ENCODE results near the gene RHBDL3.

The RHBDL3 gene

DNA sequence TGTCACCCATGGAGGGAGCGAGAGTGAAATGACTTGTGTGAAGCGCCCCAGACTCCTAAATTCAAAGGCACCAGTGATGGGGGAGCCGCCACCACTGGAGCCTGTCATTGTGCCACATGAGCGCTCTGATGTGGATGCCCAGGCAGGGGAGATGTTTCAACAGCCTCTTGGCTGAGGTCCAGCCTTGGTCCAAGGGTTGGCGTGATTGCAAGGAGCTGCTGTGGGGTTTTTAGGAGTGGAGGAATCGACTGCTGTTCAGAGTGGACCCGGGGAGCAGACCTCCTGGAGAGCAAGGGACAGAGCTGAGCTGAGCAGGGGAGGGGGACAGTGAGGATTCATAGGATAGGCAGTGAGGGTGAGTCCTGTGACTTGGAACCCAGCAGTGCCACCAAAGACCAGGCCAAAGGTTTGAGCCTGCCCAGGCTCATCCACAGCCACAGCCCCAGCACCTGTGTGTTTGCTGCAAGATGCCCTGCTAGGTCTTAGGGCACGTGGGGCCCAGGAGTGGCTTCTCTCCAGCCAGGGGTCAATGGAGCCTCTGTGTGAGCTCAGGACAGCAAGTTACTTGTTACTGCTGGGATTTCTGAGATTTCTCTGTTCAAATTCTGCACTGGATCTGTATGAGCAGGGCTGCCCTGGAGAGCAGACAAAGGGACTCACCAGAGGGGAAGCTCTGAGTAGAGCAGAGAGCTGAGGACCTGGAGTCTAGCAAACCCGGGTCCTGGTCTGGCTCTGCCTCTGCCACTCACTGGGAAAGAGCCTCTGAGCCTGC is 20.3 kb downstream of the RHBDL3 start:
- Histone ChIP-seq H3K27ac (no peak overlapping the region), H3K4me1 (no peaks in the 10 kb centered on the region), H3K36me3 (ENCODE audit: control insufficient read depth, insufficient read depth, low read length) (no peaks in the 10 kb centered on the region), H2AFZ (no peak overlapping the region), H3K27me3 (ENCODE audit: control insufficient read depth, insufficient read depth, low read length) (no peaks in the 10 kb centered on the region), H3K9me3 (ENCODE audit: control insufficient read depth, low read length) (no peaks in the 10 kb centered on the region), H3K4me2 (ENCODE audit: low read length) (no peak overlapping the region), H3K9ac (no peak overlapping the region), H3K4me3 (ENCODE audit: low read depth, low read length) (no peak overlapping the region), H3K79me2 (no peaks in the 10 kb centered on the region)
- TF ChIP-seq, protein P1, sequence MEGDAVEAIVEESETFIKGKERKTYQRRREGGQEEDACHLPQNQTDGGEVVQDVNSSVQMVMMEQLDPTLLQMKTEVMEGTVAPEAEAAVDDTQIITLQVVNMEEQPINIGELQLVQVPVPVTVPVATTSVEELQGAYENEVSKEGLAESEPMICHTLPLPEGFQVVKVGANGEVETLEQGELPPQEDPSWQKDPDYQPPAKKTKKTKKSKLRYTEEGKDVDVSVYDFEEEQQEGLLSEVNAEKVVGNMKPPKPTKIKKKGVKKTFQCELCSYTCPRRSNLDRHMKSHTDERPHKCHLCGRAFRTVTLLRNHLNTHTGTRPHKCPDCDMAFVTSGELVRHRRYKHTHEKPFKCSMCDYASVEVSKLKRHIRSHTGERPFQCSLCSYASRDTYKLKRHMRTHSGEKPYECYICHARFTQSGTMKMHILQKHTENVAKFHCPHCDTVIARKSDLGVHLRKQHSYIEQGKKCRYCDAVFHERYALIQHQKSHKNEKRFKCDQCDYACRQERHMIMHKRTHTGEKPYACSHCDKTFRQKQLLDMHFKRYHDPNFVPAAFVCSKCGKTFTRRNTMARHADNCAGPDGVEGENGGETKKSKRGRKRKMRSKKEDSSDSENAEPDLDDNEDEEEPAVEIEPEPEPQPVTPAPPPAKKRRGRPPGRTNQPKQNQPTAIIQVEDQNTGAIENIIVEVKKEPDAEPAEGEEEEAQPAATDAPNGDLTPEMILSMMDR (IDR thresholded peaks at IDR 0.05), result no peak

DNA sequence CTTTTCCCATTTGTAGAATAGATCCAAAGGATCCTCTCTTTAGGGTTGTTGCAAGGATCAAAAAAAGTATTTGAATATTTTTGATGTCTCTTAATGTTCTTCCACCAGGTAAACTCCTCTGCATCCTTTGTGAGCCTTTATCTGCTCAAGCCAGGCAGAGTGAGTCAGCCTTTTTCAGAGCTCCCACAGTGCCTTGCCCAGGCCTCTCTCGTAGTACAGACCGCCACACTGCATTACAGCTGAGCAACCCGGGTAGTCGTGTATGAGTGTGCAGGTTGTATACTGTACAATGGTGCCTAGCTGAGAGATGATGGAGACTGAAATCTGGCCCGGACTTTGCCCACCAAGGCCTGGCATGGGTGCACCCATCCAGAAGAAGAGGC is 20.9 kb downstream of the RHBDL3 start:
- TF ChIP-seq, protein P1 (IDR thresholded peaks at IDR 0.05), result no peak
- Histone ChIP-seq H3K27ac (no peak overlapping the region), H3K9ac (no peak overlapping the region), H3K27me3 (ENCODE audit: control insufficient read depth, insufficient read depth, low read length) (no peaks in the 10 kb centered on the region), H2AFZ (no peak overlapping the region), H3K4me2 (ENCODE audit: low read length) (no peak overlapping the region), H3K4me1 (no peaks in the 10 kb centered on the region), H3K4me3 (ENCODE audit: low read depth, low read length) (no peak overlapping the region), H3K79me2 (no peaks in the 10 kb centered on the region), H3K9me3 (ENCODE audit: control insufficient read depth, low read length) (no peaks in the 10 kb centered on the region), H3K36me3 (ENCODE audit: control insufficient read depth, insufficient read depth, low read length) (no peaks in the 10 kb centered on the region)

DNA sequence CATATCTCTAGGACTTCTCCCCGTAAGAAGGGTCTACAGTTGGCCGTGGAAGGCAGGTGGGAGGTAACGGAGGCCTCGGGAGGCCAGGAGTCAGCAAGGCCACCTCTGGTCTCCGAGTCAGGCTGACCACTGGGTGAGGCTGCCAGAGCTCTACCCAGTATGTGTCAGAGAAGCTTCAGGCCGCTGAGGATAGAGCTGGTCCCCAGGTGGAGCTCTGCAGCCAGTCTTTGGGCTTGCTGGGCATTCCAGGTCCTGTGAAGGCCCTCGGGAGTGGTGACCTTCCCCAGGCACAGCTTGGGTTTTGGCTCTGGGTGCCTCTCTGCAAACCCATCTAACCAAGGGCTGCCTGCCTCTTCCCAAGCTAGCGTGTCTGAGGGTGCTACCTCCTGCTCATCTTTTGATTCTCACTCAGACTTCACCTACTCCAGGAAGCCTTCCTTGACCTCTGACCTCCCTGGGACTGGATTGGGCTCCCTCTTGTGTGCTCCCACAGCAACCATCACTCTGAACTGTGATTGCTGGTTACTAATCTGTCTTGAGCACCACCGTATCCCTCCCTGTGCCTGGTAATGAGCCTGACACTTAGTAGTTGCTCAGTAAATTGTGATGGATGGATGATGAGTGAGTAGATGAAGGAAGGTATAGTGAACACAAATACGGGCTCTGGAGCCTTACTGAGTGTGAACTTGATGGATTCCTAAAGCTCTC is 22.3 kb downstream of the RHBDL3 start:
- H3K79me2 ChIP-seq, result no peaks in the 10 kb centered on the region
- no peaks in the 10 kb centered on the region for H3K9me3 ChIP-seq (ENCODE audit: control insufficient read depth, low read length)
- TF ChIP-seq, protein P1 (IDR thresholded peaks at IDR 0.05), result no peak
- H3K27me3 ChIP-seq (ENCODE audit: control insufficient read depth, insufficient read depth, low read length), result no peaks in the 10 kb centered on the region
- no peaks in the 10 kb centered on the region for H3K4me1 ChIP-seq
- no peak overlapping the region for H2AFZ ChIP-seq
- H3K36me3 ChIP-seq (ENCODE audit: control insufficient read depth, insufficient read depth, low read length), result no peaks in the 10 kb centered on the region
- H3K4me3 ChIP-seq (ENCODE audit: low read depth, low read length), result no peak overlapping the region
- no peak overlapping the region for H3K4me2 ChIP-seq (ENCODE audit: low read length)
- no peak overlapping the region for H3K27ac ChIP-seq
- H3K9ac ChIP-seq, result no peak overlapping the region

DNA sequence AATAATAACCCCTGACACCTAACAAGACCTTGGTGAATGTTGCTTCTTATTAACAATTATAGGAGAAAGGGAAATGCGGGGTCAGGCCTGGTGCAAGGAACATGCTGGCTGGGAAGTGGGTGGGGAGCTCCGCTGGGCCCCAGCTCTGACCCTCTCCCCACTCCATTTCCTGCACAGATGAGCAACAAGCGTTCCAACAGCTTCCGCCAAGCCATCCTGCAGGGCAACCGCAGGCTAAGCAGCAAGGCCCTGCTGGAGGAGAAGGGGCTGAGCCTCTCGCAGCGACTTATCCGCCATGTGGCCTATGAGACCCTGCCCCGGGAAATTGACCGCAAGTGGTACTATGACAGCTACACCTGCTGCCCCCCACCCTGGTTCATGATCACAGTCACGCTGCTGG is 23.0 kb downstream of the RHBDL3 start:
- TF ChIP-seq, protein P1 (IDR thresholded peaks at IDR 0.05), result no peak

More for the DNA sequence above, 23.0 kb downstream of the RHBDL3 start:
- Histone ChIP-seq H2AFZ (no peak overlapping the region), H3K4me3 (ENCODE audit: low read depth, low read length) (no peak overlapping the region), H3K9ac (no peak overlapping the region), H3K79me2 (no peaks in the 10 kb centered on the region), H3K4me1 (no peaks in the 10 kb centered on the region), H3K9me3 (ENCODE audit: control insufficient read depth, low read length) (no peaks in the 10 kb centered on the region), H3K36me3 (ENCODE audit: control insufficient read depth, insufficient read depth, low read length) (no peaks in the 10 kb centered on the region), H3K4me2 (ENCODE audit: low read length) (no peak overlapping the region), H3K27ac (no peak overlapping the region), H3K27me3 (ENCODE audit: control insufficient read depth, insufficient read depth, low read length) (no peaks in the 10 kb centered on the region)

Measured in parathyroid adenoma (tissue), 2 donors.